ENCODE data around the gene SLC5A5. TPM values are rescaled to one million over a fixed set of nuclear protein-coding genes. Genes with fewer than 3 reads are reported as not detected.

SLC5A5 gene
- total RNA-seq, 3 donors from 2014 or later (not counting 1 experiment from before 2014, with no cell fraction given) = 0.25 to 0.43 (median 0.26) TPM

GRCh38 chr19:17868669-17869068, 3.1 kb upstream of the SLC5A5 start:
- no peaks in the 10 kb centered on the region for H3K9me3 Mint-ChIP-seq

DNA sequence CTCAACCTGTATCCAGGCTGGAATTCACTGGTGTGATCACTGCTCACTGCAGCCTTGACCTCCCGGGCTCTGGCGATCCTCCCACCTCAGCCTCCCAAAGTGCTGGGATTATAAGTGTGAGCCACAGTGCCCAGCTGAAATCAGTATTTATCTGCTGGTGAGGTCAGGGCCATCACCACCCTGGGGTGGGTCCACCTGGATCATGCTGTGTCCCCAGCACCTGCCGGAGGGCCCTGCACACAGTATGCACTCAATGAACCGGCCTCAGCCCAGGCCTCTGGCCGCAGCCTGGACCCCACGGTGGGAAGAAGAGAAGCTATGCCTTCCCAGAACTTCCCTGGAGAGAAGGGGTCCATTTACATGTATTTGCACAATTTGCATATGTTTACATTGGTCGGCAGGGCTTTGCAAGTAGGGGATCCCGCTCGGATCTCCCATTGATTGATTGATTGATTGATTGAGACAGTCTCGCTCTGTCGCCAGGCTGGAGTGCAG, 2.6 kb upstream of the SLC5A5 start:
- DNase-seq (no peak), ATAC-seq (no peak)
- Histone ChIP-seq H3K27ac (ENCODE audit: low read length) (no peak overlapping the region), H3K27me3 (ENCODE audit: control insufficient read depth, insufficient read depth, low read length) (peaks cover 18% of the 10 kb centered on the region), H3K4me1 (ENCODE audit: control insufficient read depth, insufficient read depth, low read length) (peaks cover 27% of the 10 kb centered on the region), H3K4me3 (ENCODE audit: low read length) (no peak overlapping the region), H3K36me3 (ENCODE audit: control insufficient read depth, insufficient read depth, low read length) (peaks cover 6% of the 10 kb centered on the region), H3K9me3 (ENCODE audit: control insufficient read depth, insufficient read depth, low read length) (no peaks in the 10 kb centered on the region)
- TF ChIP-seq, protein P1, sequence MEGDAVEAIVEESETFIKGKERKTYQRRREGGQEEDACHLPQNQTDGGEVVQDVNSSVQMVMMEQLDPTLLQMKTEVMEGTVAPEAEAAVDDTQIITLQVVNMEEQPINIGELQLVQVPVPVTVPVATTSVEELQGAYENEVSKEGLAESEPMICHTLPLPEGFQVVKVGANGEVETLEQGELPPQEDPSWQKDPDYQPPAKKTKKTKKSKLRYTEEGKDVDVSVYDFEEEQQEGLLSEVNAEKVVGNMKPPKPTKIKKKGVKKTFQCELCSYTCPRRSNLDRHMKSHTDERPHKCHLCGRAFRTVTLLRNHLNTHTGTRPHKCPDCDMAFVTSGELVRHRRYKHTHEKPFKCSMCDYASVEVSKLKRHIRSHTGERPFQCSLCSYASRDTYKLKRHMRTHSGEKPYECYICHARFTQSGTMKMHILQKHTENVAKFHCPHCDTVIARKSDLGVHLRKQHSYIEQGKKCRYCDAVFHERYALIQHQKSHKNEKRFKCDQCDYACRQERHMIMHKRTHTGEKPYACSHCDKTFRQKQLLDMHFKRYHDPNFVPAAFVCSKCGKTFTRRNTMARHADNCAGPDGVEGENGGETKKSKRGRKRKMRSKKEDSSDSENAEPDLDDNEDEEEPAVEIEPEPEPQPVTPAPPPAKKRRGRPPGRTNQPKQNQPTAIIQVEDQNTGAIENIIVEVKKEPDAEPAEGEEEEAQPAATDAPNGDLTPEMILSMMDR (IDR thresholded peaks at IDR 0.05) = no peak
- H3K4me1 Mint-ChIP-seq = peaks cover 0 to 14% of the 10 kb centered on the region in 2 donors
- H3K4me3 Mint-ChIP-seq = no peak overlapping the region
- intact Hi-C loops (cut with micrococcal nuclease) = no loop called here
- no peaks in the 10 kb centered on the region for H3K9me3 Mint-ChIP-seq
- WGBS (ENCODE audit: insufficient coverage) = 89% methylated on average over 11 of the region's 11 CpGs
- H3K27ac Mint-ChIP-seq = no peak overlapping the region
- H3K36me3 Mint-ChIP-seq = no peaks in the 10 kb centered on the region
- peaks cover 6 to 16% of the 10 kb centered on the region in 2 donors for H3K27me3 Mint-ChIP-seq (ENCODE audit: low read depth in 2 of 2)

More at GRCh38 chr19:17868669-17869068, 3.1 kb upstream of the SLC5A5 start:
- peaks cover 22% of the 10 kb centered on the region for H3K4me1 ChIP-seq (ENCODE audit: control insufficient read depth, insufficient read depth, low read length)
- Mint-ChIP-seq H3K36me3 (no peaks in the 10 kb centered on the region), H3K4me3 (no peak overlapping the region), H3K4me1 (peaks cover 0 to 14% of the 10 kb centered on the region in 2 donors), H3K27ac (no peak overlapping the region), H3K27me3 (ENCODE audit: low read depth in 2 of 2) (peaks cover 6 to 16% of the 10 kb centered on the region in 2 donors)
- peaks cover 17% of the 10 kb centered on the region for H3K27me3 ChIP-seq (ENCODE audit: control insufficient read depth, insufficient read depth, low read length)
- TF ChIP-seq, protein P1 (IDR thresholded peaks at IDR 0.05) = no peak
- 95% methylated on average over 6 of the region's 6 CpGs for WGBS (ENCODE audit: insufficient coverage)
- DNase-seq (no peak), ATAC-seq (no peak)
- intact Hi-C loops (cut with micrococcal nuclease) = no loop called here
- H3K36me3 ChIP-seq (ENCODE audit: control insufficient read depth, insufficient read depth, low read length) = peaks cover 11% of the 10 kb centered on the region
- H3K9me3 ChIP-seq (ENCODE audit: control insufficient read depth, insufficient read depth, low read length) = no peaks in the 10 kb centered on the region
- no peak overlapping the region for H3K27ac ChIP-seq (ENCODE audit: low read length)
- H3K4me3 ChIP-seq (ENCODE audit: low read length) = no peak overlapping the region

DNA sequence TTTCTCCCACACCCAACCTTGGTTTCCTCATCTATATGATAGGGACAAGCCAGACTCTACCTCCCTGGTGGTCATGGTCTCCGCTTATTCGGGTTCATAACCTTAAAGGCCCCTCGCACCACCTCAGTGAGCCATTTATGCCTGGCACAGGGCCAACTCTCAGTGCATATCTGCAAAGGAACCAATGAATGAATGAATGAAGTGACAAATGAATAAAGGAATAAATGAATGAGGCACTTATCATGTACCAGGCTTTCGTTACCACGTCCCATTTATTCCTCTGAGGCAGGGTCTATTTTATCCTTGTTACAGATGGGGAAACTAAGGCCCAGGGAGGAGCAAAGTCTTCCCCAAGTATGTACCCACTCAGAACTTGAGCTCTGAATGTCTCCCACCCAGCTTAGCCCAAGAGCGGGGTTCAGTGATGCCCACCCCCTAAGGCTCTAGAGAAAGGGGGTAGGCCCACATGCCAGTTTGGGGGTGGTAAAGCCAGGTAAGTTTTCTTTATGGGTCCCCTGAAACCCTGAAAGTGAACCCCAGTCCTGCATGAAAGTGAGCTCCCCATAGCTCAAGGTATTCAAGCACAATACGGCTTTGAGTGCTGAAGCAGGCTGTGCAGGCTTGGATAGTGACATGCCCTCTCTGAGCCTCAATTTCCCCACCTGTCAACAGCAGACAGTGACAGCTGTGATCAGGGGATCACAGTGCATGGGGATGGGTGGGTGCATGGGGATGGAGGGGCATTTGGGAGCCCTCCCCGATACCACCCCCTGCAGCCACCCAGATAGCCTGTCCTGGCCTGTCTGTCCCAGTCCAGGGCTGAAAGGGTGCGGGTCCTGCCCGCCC, 490 bp upstream of the SLC5A5 start:
- Histone ChIP-seq H3K4me1 (ENCODE audit: control insufficient read depth, insufficient read depth, low read length) (peaks cover 29% of the 10 kb centered on the region), H3K27me3 (ENCODE audit: control insufficient read depth, insufficient read depth, low read length) (peaks cover 18% of the 10 kb centered on the region), H3K9me3 (ENCODE audit: control insufficient read depth, insufficient read depth, low read length) (no peaks in the 10 kb centered on the region), H3K4me3 (ENCODE audit: low read length) (no peak overlapping the region), H3K27ac (ENCODE audit: low read length) (no peak overlapping the region), H3K36me3 (ENCODE audit: control insufficient read depth, insufficient read depth, low read length) (no peaks in the 10 kb centered on the region)
- peaks cover 0 to 19% of the 10 kb centered on the region in 2 donors for H3K4me1 Mint-ChIP-seq
- no peak for DNase-seq
- intact Hi-C loops (cut with micrococcal nuclease) = no loop called here
- H3K27ac Mint-ChIP-seq = no peak overlapping the region
- WGBS (ENCODE audit: insufficient coverage) = 68% methylated on average over 9 of the region's 10 CpGs
- TF ChIP-seq, protein P1 (IDR thresholded peaks at IDR 0.05) = no peak
- peaks cover 6 to 19% of the 10 kb centered on the region in 2 donors for H3K27me3 Mint-ChIP-seq (ENCODE audit: low read depth in 2 of 2)
- H3K4me3 Mint-ChIP-seq = peak overlapping the region; percentile 35
- no peaks in the 10 kb centered on the region for H3K36me3 Mint-ChIP-seq
- ATAC-seq = no peak
- no peaks in the 10 kb centered on the region for H3K9me3 Mint-ChIP-seq
